ENCODE data around the gene GBF1. TPM values are rescaled to one million over a fixed set of nuclear protein-coding genes. Genes with fewer than 3 reads are reported as not detected.

The GBF1 gene
- total and polyA plus RNA-seq, 8 donors = 44.7 to 57.2 (median 46.6) TPM

- intact Hi-C loops (cut with DNase I) = no loop called here
- peaks cover 10 to 14% of the 10 kb centered on the region in 2 donors for H3K4me1 ChIP-seq
- no peak for DNase-seq
- ATAC-seq = no peak
- H3K36me3 ChIP-seq = peaks cover 0 to 8% of the 10 kb centered on the region in 2 donors
- no peak overlapping the region for H3K27ac ChIP-seq
- H3K27me3 ChIP-seq = no peaks in the 10 kb centered on the region
- no peak overlapping the region for H3K4me3 ChIP-seq
- H3K9me3 ChIP-seq = no peaks in the 10 kb centered on the region
- TF ChIP-seq CTCF (IDR thresholded peaks at IDR 0.05) = no peak
These were observed 30.0 kb downstream of the GBF1 start for GRCh38 chr10:102275343-102275742.

GRCh38 chr10:102279104-102279503, 33.8 kb downstream of the GBF1 start:
- peaks cover 0 to 12% of the 10 kb centered on the region in 2 donors for H3K36me3 ChIP-seq
- ATAC-seq (peak; percentile 62), DNase-seq (no peak)
- intact Hi-C loops (cut with DNase I) = no loop called here
- peaks cover 18 to 30% of the 10 kb centered on the region in 2 donors for H3K4me1 ChIP-seq
- H3K27me3 ChIP-seq = no peaks in the 10 kb centered on the region
- no peaks in the 10 kb centered on the region for H3K9me3 ChIP-seq
- H3K27ac ChIP-seq = no peak overlapping the region
- no peak overlapping the region for H3K4me3 ChIP-seq
- no peak for TF ChIP-seq CTCF (IDR thresholded peaks at IDR 0.05)

- Histone ChIP-seq H3K9me3 (no peaks in the 10 kb centered on the region), H3K27me3 (no peaks in the 10 kb centered on the region), H3K4me1 (peaks cover 18 to 28% of the 10 kb centered on the region in 2 donors), H3K27ac (peak overlapping the region; percentile 21 to 62), H3K36me3 (peaks cover 0 to 16% of the 10 kb centered on the region in 2 donors), H3K4me3 (no peak overlapping the region)
- intact Hi-C loops (cut with DNase I) = no loop called here
- peak in 2 of 4 donors; percentile 15 for DNase-seq
- ATAC-seq = peak; percentile 85
- no peak for TF ChIP-seq CTCF (IDR thresholded peaks at IDR 0.05)
These were observed 35.2 kb downstream of the GBF1 start for GRCh38 chr10:102280397-102281101.

- no peak overlapping the region for H3K4me3 ChIP-seq
- DNase-seq (peak in 2 of 4 donors; percentile 17 to 37), ATAC-seq (no peak)
- no peaks in the 10 kb centered on the region for H3K27me3 ChIP-seq
- peak overlapping the region; percentile 21 to 62 for H3K27ac ChIP-seq
- peaks cover 18 to 28% of the 10 kb centered on the region in 2 donors for H3K4me1 ChIP-seq
- no peak for TF ChIP-seq CTCF (IDR thresholded peaks at IDR 0.05)
- intact Hi-C loops (cut with DNase I) = no loop called here
- H3K36me3 ChIP-seq = peaks cover 0 to 16% of the 10 kb centered on the region in 2 donors
- no peaks in the 10 kb centered on the region for H3K9me3 ChIP-seq
These were observed 35.8 kb downstream of the GBF1 start for GRCh38 chr10:102281102-102281487.

GRCh38 chr10:102283488-102283887, 38.2 kb downstream of the GBF1 start:
- H3K27ac ChIP-seq = no peak overlapping the region

More at GRCh38 chr10:102283488-102283887, 38.2 kb downstream of the GBF1 start:
- Histone ChIP-seq H3K4me3 (no peak overlapping the region), H3K9me3 (no peaks in the 10 kb centered on the region), H3K27me3 (no peaks in the 10 kb centered on the region), H3K36me3 (peaks cover 0 to 12% of the 10 kb centered on the region in 2 donors), H3K4me1 (peaks cover 18 to 28% of the 10 kb centered on the region in 2 donors)
- TF ChIP-seq CTCF (IDR thresholded peaks at IDR 0.05) = no peak
- DNase-seq (no peak), ATAC-seq (no peak)
- intact Hi-C loops (cut with DNase I) = no loop called here

Measured in left lung (tissue), 10 donors.